ENCODE measurements around the gene AHNAK.

DNA sequence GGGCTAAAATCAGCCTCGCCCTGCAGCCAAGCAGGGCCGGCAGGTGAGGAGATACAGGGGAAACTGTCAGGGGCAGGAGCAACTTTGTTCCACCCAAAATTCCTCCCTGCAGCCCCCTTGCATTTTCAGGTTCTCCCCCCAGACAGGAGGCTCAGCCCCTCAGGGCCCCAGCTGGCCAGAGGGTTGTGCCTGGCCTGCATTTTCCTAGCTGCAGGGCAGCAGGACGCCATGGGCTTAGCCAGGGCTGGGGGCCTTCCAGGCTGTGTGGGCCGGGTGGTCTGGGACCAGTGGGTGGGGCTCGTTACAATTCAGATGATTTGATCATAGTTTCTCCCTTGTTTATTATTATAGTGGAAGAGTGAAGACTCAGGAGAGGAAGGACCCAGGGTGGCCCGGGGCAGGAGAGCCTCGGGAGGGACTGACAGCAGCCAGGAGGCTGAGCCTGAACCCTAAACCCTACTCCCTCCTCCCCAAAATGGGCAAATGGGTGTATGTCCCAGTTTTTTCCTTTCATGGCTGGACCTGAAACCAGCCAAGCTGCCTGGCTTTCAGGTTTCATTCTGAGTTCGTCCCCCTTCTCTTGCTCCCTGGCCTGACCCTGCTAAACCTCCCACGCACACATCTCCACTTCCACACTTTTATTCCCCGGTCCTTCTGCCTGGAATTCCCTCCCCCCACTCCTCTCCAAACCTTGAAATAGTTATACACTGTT is 40.0 kb downstream of the AHNAK start:
- no peak for TF ChIP-seq POLR2A (IDR thresholded peaks at IDR 0.05)
- TF ChIP-seq, protein P1, sequence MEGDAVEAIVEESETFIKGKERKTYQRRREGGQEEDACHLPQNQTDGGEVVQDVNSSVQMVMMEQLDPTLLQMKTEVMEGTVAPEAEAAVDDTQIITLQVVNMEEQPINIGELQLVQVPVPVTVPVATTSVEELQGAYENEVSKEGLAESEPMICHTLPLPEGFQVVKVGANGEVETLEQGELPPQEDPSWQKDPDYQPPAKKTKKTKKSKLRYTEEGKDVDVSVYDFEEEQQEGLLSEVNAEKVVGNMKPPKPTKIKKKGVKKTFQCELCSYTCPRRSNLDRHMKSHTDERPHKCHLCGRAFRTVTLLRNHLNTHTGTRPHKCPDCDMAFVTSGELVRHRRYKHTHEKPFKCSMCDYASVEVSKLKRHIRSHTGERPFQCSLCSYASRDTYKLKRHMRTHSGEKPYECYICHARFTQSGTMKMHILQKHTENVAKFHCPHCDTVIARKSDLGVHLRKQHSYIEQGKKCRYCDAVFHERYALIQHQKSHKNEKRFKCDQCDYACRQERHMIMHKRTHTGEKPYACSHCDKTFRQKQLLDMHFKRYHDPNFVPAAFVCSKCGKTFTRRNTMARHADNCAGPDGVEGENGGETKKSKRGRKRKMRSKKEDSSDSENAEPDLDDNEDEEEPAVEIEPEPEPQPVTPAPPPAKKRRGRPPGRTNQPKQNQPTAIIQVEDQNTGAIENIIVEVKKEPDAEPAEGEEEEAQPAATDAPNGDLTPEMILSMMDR (IDR thresholded peaks at IDR 0.05): no peak
